SK-N-MC (cell line): ENCODE data around the gene RGS7BP.

Experiments used
- EZH2 ChIP-seq: fragments of 200-600 bp; sonication (generic); IDR thresholded peaks from one replicate; pipeline ENCODE4 v1.6.1; 2017; ENCODE audit warnings: antibody characterized with exemption
- FOXP2 ChIP-seq: optimal IDR thresholded peaks from 2 replicates; pipeline ENCODE3; 2011; ENCODE audit warnings: mild to moderate bottlenecking, moderate library complexity; ENCODE audit not compliant: insufficient read depth; ENCODE audit errors: extremely low read length, control extremely low read depth
- POLR2AphosphoS5 ChIP-seq: IDR thresholded peaks from 2 replicates; pipeline ENCODE4 v1.6.1; 2012; ENCODE audit warnings: mild to moderate bottlenecking, low read depth, low read length, borderline replicate concordance

DNA sequence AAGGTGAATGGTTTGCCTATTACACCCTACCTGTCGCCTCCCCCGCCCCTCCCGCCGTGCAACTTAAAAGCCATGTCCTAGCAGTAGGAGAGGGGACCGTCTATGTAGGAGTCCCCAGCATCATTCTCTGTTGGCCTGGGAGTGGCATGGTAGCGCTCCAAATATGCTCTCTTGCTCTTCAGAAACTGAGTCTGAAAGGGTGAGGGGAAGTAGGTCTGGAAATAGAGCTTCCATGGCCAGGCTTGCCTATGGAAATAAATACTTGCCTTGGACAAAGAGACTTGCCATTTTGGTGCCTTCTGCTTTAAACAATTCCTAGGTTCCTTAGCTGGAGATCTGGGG lies 1.4 kb downstream of the RGS7BP start:
- TF ChIP-seq EZH2, result no peak
- TF ChIP-seq POLR2AphosphoS5, result no peak
- TF ChIP-seq FOXP2, result no peak
